H1 (cell line): ENCODE measurements around the gene MAP2K5. TPM values are rescaled to one million over a fixed set of nuclear protein-coding genes. Genes with fewer than 3 reads are reported as not detected.

ENCODE experiments used
- CTCF ChIA-PET: fragments of 300-600 bp; sonication (Branson Sonifier 250); formaldehyde crosslinking; loops from one replicate; lab custom pipeline; 2021; ENCODE audit not compliant: partially characterized antibody; lab: Charles Lee
- POLR2A ChIA-PET: fragments of 300-600 bp; sonication (Branson Sonifier 250); formaldehyde crosslinking; loops from one replicate; lab custom pipeline; 2021; ENCODE audit warnings: inconsistent platforms; ENCODE audit not compliant: partially characterized antibody; lab: Charles Lee
- DNase-seq, 2 experiments: peaks; one replicate each; pipeline versions ENCODE4 v3.0.0 to v3.0.0-alpha.2; 2010 to 2022; ENCODE audit warnings: low spot score in 2 of 2, low read depth in 1 of 2, mixed read lengths in 1 of 2
- FAIRE-seq: peaks from 2 replicates; lab custom pipeline; 2011; peaks lifted over from hg19 to GRCh38; lab: Jason Lieb, UNC
- H2AFZ ChIP-seq: 2 replicates; pipeline ENCODE4 v1.8.1; 2012; ENCODE audit warnings: low read length, inconsistent platforms
- H2AK5ac ChIP-seq: 2 replicates; pipeline ENCODE4 v1.6.1; 2013; ENCODE audit warnings: low read depth, low read length
- H2BK120ac ChIP-seq: replicated peaks from 2 replicates; pipeline ENCODE3; 2013; ENCODE audit warnings: low read depth, low read length, inconsistent platforms
- H2BK12ac ChIP-seq: 2 replicates; pipeline ENCODE4 v1.6.1; 2013; ENCODE audit warnings: low read depth, low read length
- H2BK15ac ChIP-seq: 2 replicates; pipeline ENCODE4 v1.6.1; 2013; ENCODE audit warnings: low read length
- H2BK20ac ChIP-seq: 2 replicates; pipeline ENCODE4 v1.6.1; 2013; ENCODE audit warnings: low read length
- H2BK5ac ChIP-seq: 2 replicates; pipeline ENCODE4 v1.6.1; 2013; ENCODE audit warnings: low read depth, low read length
- H3K14ac ChIP-seq: 2 replicates; pipeline ENCODE4 v1.6.1; 2013; ENCODE audit warnings: inconsistent platforms; ENCODE audit not compliant: insufficient read length
- H3K18ac ChIP-seq: 2 replicates; pipeline ENCODE4 v1.6.1; 2013; ENCODE audit warnings: low read length; ENCODE audit errors: extremely low read depth
- H3K23ac ChIP-seq: 2 replicates; pipeline ENCODE4 v1.6.1; 2013; ENCODE audit warnings: inconsistent platforms; ENCODE audit not compliant: insufficient read length
- H3K23me2 ChIP-seq: 2 replicates; pipeline ENCODE4 v1.6.1; 2013; ENCODE audit warnings: low read depth, low read length
- H3K27ac ChIP-seq: 2 replicates; pipeline ENCODE4 v1.6.1; 2011; ENCODE audit warnings: low read depth, low read length, inconsistent platforms
- H3K27me3 ChIP-seq, 4 experiments: replicated peaks in 1 of 4; 1 replicate in 1 of 4; 2 replicates in 3 of 4; pipeline versions ENCODE4 v1.6.1 to v1.8.1; 2011 to 2013; ENCODE audit warnings: low read length in 3 of 4, mild to moderate bottlenecking in 3 of 4, inconsistent platforms in 2 of 4, mixed read lengths in 2 of 4, moderate library complexity in 1 of 4; ENCODE audit not compliant: control insufficient read depth in 3 of 4, insufficient read depth in 3 of 4; ENCODE audit errors: extremely low read depth in 1 of 4
- H3K36me3 ChIP-seq, 4 experiments: 2 replicates each; pipeline versions ENCODE4 v1.6.1 to v1.8.1; 2011 to 2013; ENCODE audit warnings: mild to moderate bottlenecking in 4 of 4, low read length in 3 of 4, moderate library complexity in 2 of 4, control low read depth in 1 of 4, inconsistent platforms in 1 of 4; ENCODE audit not compliant: insufficient read depth in 4 of 4, control insufficient read depth in 2 of 4
- H3K4ac ChIP-seq: replicated peaks from 2 replicates; pipeline ENCODE3; 2013; ENCODE audit warnings: low read length, low read depth, mixed read lengths, inconsistent platforms; ENCODE audit not compliant: insufficient read length
- H3K4me1 ChIP-seq, 4 experiments: replicated peaks in 1 of 4; 1 replicate in 1 of 4; 2 replicates in 3 of 4; pipeline versions ENCODE4 v1.6.1 to v1.8.1; 2011 to 2013; ENCODE audit warnings: low read length in 3 of 4, inconsistent platforms in 2 of 4, mixed read lengths in 1 of 4; ENCODE audit not compliant: insufficient read depth in 4 of 4, control insufficient read depth in 3 of 4
- H3K4me2 ChIP-seq, 2 experiments: 2 replicates each; pipeline versions ENCODE4 v1.6.1 to v1.8.1; 2011 to 2013; ENCODE audit warnings: low read depth in 2 of 2, low read length in 2 of 2, control low read depth in 1 of 2, inconsistent platforms in 1 of 2, mild to moderate bottlenecking in 1 of 2; ENCODE audit not compliant: insufficient read depth in 1 of 2
- H3K4me3 ChIP-seq, 4 experiments: fragments of 200-600, 300-600 bp in 1 of 4; sonication (generic), shearing (Covaris generic), sonication (Bioruptor Twin) in 1 of 4; 2 replicates each; pipeline versions ENCODE4 v1.5.1 to v1.8.1; 2011 to 2016; ENCODE audit warnings: low read length in 4 of 4, low read depth in 3 of 4, control low read depth in 2 of 4, inconsistent platforms in 2 of 4, mild to moderate bottlenecking in 2 of 4, mixed read lengths in 1 of 4, moderate library complexity in 1 of 4; ENCODE audit not compliant: insufficient read depth in 2 of 4; ENCODE audit errors: extremely low read depth in 1 of 4
- H3K56ac ChIP-seq: replicated peaks from 2 replicates; pipeline ENCODE3; 2013; ENCODE audit warnings: low read depth, mild to moderate bottlenecking, mixed read lengths, low read length, inconsistent platforms; ENCODE audit not compliant: insufficient read length
- H3K79me1 ChIP-seq: 2 replicates; pipeline ENCODE4 v1.6.1; 2013; ENCODE audit warnings: low read depth, low read length, control low read depth
- H3K79me2 ChIP-seq, 2 experiments: 2 replicates each; pipeline versions ENCODE4 v1.6.1 to v1.8.1; 2012 to 2013; ENCODE audit warnings: low read length in 2 of 2, mild to moderate bottlenecking in 2 of 2, inconsistent platforms in 1 of 2; ENCODE audit not compliant: insufficient read depth in 2 of 2, control insufficient read depth in 1 of 2
- H3K9ac ChIP-seq, 4 experiments: replicated peaks in 1 of 4; 1 replicate in 1 of 4; 2 replicates in 3 of 4; pipeline versions ENCODE4 v1.6.1 to v1.8.1; 2011 to 2013; ENCODE audit warnings: low read depth in 3 of 4, low read length in 3 of 4, control low read depth in 2 of 4, mild to moderate bottlenecking in 2 of 4, moderate library complexity in 2 of 4, inconsistent platforms in 1 of 4; ENCODE audit errors: extremely low read depth in 1 of 4
- H3K9me3 ChIP-seq, 2 experiments: 2 replicates each; pipeline versions ENCODE4 v1.6.1 to v1.8.1; 2012 to 2013; ENCODE audit warnings: mild to moderate bottlenecking in 2 of 2, moderate library complexity in 2 of 2, control low read depth in 1 of 2, inconsistent platforms in 1 of 2, low read depth in 1 of 2, low read length in 1 of 2, mixed read lengths in 1 of 2; ENCODE audit not compliant: insufficient read depth in 2 of 2
- H4K20me1 ChIP-seq, 2 experiments: replicated peaks in 1 of 2; 2 replicates each; pipeline versions ENCODE3 to v1.8.1; 2011 to 2013; ENCODE audit warnings: inconsistent platforms in 2 of 2, low read length in 2 of 2, mild to moderate bottlenecking in 1 of 2; ENCODE audit not compliant: insufficient read depth in 2 of 2, control insufficient read depth in 1 of 2
- H4K5ac ChIP-seq: 2 replicates; pipeline ENCODE4 v1.6.1; 2013; ENCODE audit warnings: low read length, low read depth, mixed read lengths, inconsistent platforms; ENCODE audit not compliant: insufficient read length
- H4K8ac ChIP-seq: 2 replicates; pipeline ENCODE4 v1.8.0; 2013; ENCODE audit warnings: mild to moderate bottlenecking, moderate library complexity, low read length, inconsistent platforms; ENCODE audit not compliant: insufficient read depth; ENCODE audit errors: extremely low read depth
- H4K91ac ChIP-seq: replicated peaks from 2 replicates; pipeline ENCODE3; 2013; ENCODE audit warnings: low read length, mixed read lengths, inconsistent platforms; ENCODE audit not compliant: insufficient read length
- ASH2L ChIP-seq: fragments of 200-600, 300-600 bp; sonication (generic); IDR thresholded peaks from one replicate; pipeline ENCODE4 v1.7.1; 2017; ENCODE audit warnings: low read length
- CEBPB ChIP-seq: IDR thresholded peaks from 2 replicates; pipeline ENCODE4 v1.6.1; 2012; ENCODE audit warnings: low read depth, low read length
- CHD1 ChIP-seq: IDR thresholded peaks from 2 replicates; pipeline ENCODE4 v1.6.1; 2012; ENCODE audit warnings: low read depth, low read length, improper control_type of control experiment
- HDAC6 ChIP-seq: IDR thresholded peaks from one replicate; pipeline ENCODE4 v1.7.1; 2012; ENCODE audit warnings: low read depth, mild to moderate bottlenecking, inconsistent platforms, low read length, moderate library complexity
- RNF2 ChIP-seq: fragments of 200-900, 300-1000 bp; sonication (generic); IDR thresholded peaks from 2 replicates; pipeline ENCODE4 v1.7.1; 2016; ENCODE audit warnings: borderline replicate concordance, low read depth, mild to moderate bottlenecking, antibody characterized with exemption, low read length; ENCODE audit not compliant: poor library complexity, severe bottlenecking; ENCODE audit errors: missing control alignments
- SIN3A ChIP-seq, 2 experiments: IDR thresholded peaks in 1 of 2; conservative IDR thresholded peaks in 1 of 2; 2 replicates each; pipeline ENCODE4 v1.6.1; 2011 to 2012; ENCODE audit warnings: low read length in 2 of 2, improper control_type of control experiment in 1 of 2, low read depth in 1 of 2, mild to moderate bottlenecking in 1 of 2
- SP1 ChIP-seq: IDR thresholded peaks from 2 replicates; pipeline ENCODE4 v1.6.1; 2011; ENCODE audit warnings: low read depth, low read length
- SUZ12 ChIP-seq: fragments of 200-600 bp; sonication (generic); IDR thresholded peaks from 2 replicates; pipeline ENCODE4 v1.6.1; 2012; ENCODE audit warnings: mild to moderate bottlenecking, inconsistent platforms, low read length, moderate library complexity, mixed read lengths
- YY1 ChIP-seq: IDR thresholded peaks from 2 replicates; pipeline ENCODE4 v1.6.1; 2011; ENCODE audit warnings: low read depth, mild to moderate bottlenecking, low read length
- WGBS, 2 experiments: shearing (Covaris generic) in 1 of 2; methylation state at CpG; one replicate each; pipeline versions ENCODE4 v1.1.6 to v1.1.7; 2013 to 2015; ENCODE audit warnings: low lambda C conversion rate in 2 of 2, mixed read lengths in 2 of 2, inconsistent platforms in 1 of 2, low coverage in 1 of 2, missing lambda C conversion rate in 1 of 2; ENCODE audit not compliant: insufficient replicate concordance in 2 of 2, insufficient coverage in 1 of 2, insufficient read length in 1 of 2; ENCODE audit errors: extremely low coverage in 1 of 2, missing lambda C conversion rate in 1 of 2; 5-methylcytosine and 5-hydroxymethylcytosine counted together
- polyA plus RNA-seq, 7 experiments: library from polyadenylated mRNA; depleted of rRNA in 3 of 7; stranded (reverse) in 5 of 7; unstranded in 2 of 7; fragments of >200 nt in 5 of 7; fragments of 200-250 nt in 2 of 7; gene quantifications; 1 replicate in 5 of 7; 2 replicates in 1 of 7; 4 replicates in 1 of 7; pipeline versions ENCODE4 v1.2.1 to v1.2.3, GENCODE V29; 2011 to 2013; ENCODE audit warnings: missing spikeins in 2 of 7, mixed read lengths in 2 of 7
- total RNA-seq: library from RNA; stranded (reverse); fragmentation: NEBNext Ultra II Directional; extraction: Animal tissue kit (Norgen Biotek cat#: 25700); gene quantifications from 2 replicates; pipeline ENCODE4 v1.2.1, GENCODE V29; 2021
- TF ChIP-seq, protein P1 (sequence below): IDR thresholded peaks from 2 replicates; pipeline ENCODE4 v1.6.1; 2011; ENCODE audit warnings: low read length, improper control_type of control experiment

MAP2K5 gene
- total and polyA plus RNA-seq, 2 of the 8 experiments (the other 6 are each of a cell fraction or from before 2014, with no cell fraction given) = 4.4 to 15.8 TPM

DNA sequence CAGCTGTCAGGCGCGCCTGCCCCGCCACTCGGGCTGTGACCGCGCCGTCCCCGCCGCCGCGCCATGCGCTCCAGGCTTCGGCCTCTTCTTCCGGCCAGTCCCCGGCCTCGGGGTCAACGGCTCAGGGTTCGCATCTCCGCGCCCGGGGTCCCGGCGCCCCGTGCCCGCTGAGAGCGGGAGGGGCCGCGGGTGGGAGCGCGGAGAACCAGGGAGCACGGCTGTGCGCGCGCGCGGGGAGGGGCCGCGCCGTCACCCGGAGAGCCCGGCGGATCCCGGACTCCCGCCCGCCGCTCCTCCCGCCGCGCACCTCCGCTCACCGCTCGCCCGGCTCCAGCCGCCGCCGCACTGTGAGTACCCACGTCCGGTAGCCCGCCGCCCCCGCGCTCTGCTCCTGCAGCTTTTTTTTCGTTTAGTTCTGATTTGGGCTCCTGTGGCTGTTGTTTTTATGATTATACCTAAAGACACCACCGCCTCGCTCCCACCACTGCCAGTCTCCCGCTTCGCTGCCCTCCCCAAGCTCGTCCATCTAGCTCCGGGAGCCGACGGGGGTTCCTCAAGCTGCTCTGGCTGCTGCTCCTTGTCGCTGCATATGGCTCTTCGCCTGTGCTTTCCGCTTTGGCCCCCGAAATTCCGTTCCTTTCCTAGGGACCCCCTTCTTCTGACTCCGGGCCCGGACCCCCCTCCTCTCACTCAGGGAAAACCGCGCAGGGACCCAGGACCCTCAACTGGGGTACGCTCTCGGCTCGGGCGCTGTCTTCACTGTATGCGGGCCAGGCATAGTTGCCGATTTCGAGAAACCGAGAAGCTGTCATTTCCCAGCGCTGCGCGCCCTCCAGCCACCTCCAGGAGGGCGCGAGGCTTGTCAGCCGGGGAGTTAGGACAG is 281.1 kb downstream of the MAP2K5 start:
- peak overlapping the region in 1 of 4 experiments; percentile 50; a peak in 3 of 8 replicates for H3K4me3 ChIP-seq
- no peak overlapping the region for H2BK15ac ChIP-seq
- no peak overlapping the region for H2AK5ac ChIP-seq
- no peak overlapping the region for H3K56ac ChIP-seq
- no peak overlapping the region for H3K23ac ChIP-seq
- H2BK5ac ChIP-seq = no peak overlapping the region
- FAIRE-seq (no peak), DNase-seq (peak in 1 of 2 experiments; percentile 55)
- peaks cover 94 to 99% (median 99%) of the 10 kb centered on the region in 4 experiments for H3K27me3 ChIP-seq
- no peaks in the 10 kb centered on the region for H3K79me1 ChIP-seq
- peak overlapping the region; percentile 75; the same call in 1 of the 2 replicates for H4K8ac ChIP-seq
- 7% methylated on average over 38 of the region's 94 CpGs; no CpG with 5 or more reads in 1 of the 2 experiments for WGBS, 2 experiments
- H3K9ac ChIP-seq = no peak overlapping the region
- peak overlapping the region; percentile 69 to 73 for H3K4me2 ChIP-seq
- CTCF ChIA-PET = interaction anchor here (0.7 to 2.6 kb wide), 5 partner anchors 9 to 365 kb away, joined by 3 to 11 read pairs (median 7); no protein-coding TSS in a partner anchor
- H3K23me2 ChIP-seq = peaks cover 11% of the 10 kb centered on the region; the same call in 1 of the 2 replicates
- POLR2A ChIA-PET = interaction anchor here (2.2 to 5.0 kb wide), 2 partner anchors 8 to 10 kb away, joined by 5 to 24 read pairs; no protein-coding TSS in a partner anchor
- H4K91ac ChIP-seq = no peak overlapping the region
- H3K18ac ChIP-seq = no peak overlapping the region; the same call in 1 of the 2 replicates
- H2BK12ac ChIP-seq = no peak overlapping the region
- H3K9me3 ChIP-seq = peaks cover 0 to 4% of the 10 kb centered on the region in 2 experiments; a peak in 1 of 4 replicates
- peaks cover 0 to 21% (median 0%) of the 10 kb centered on the region in 4 experiments; a peak in 1 of 8 replicates for H3K36me3 ChIP-seq
- no peak overlapping the region for H3K14ac ChIP-seq
- H3K4ac ChIP-seq = no peak overlapping the region
- no peak overlapping the region for H3K27ac ChIP-seq
- peaks cover 30 to 32% of the 10 kb centered on the region in 2 experiments for H4K20me1 ChIP-seq
- H3K4me1 ChIP-seq = peaks cover 2 to 56% (median 41%) of the 10 kb centered on the region in 4 experiments
- H2BK20ac ChIP-seq = no peak overlapping the region
- no peak overlapping the region for H2BK120ac ChIP-seq
- no peak overlapping the region for H4K5ac ChIP-seq
- H2AFZ ChIP-seq = no peak overlapping the region
- H3K79me2 ChIP-seq = no peaks in the 10 kb centered on the region
- TF ChIP-seq ASH2L (peak; percentile 42), SP1 (no peak), SIN3A (conservative IDR thresholded peaks at IDR 0.05 in 1 of 2, IDR thresholded peaks at IDR 0.05 in 1 of 2; ENCODE audit: low read depth in 1 of 2, low read length in 2 of 2) (no peak), CHD1 (no peak), HDAC6 (no peak), RNF2 (peak; percentile 86), CEBPB (no peak), SUZ12 (peak; percentile 86), YY1 (no peak)
- TF ChIP-seq, protein P1, sequence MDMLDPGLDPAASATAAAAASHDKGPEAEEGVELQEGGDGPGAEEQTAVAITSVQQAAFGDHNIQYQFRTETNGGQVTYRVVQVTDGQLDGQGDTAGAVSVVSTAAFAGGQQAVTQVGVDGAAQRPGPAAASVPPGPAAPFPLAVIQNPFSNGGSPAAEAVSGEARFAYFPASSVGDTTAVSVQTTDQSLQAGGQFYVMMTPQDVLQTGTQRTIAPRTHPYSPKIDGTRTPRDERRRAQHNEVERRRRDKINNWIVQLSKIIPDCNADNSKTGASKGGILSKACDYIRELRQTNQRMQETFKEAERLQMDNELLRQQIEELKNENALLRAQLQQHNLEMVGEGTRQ = no peak
